GM12891 (cell line): Measurements from ENCODE around the gene VAMP5.

Experiments used
- PAX5 ChIP-seq: IDR thresholded peaks from 2 replicates; pipeline ENCODE4 v1.6.1; 2011; ENCODE audit warnings: low read length, moderate library complexity, mild to moderate bottlenecking; ENCODE audit not compliant: insufficient read depth, severe bottlenecking
- POLR2A ChIP-seq: IDR thresholded peaks from 2 replicates; pipeline ENCODE4 v1.6.1; 2011; ENCODE audit warnings: low read depth, low read length, control low read depth
- POLR2AphosphoS5 ChIP-seq: IDR thresholded peaks from 2 replicates; pipeline ENCODE4 v1.6.1; 2011; ENCODE audit warnings: low read depth, low read length, control low read depth
- POU2F2 ChIP-seq: IDR thresholded peaks from 2 replicates; pipeline ENCODE4 v1.6.1; 2011; ENCODE audit warnings: low read depth, mild to moderate bottlenecking, control low read depth, low read length, moderate library complexity
- SPI1 ChIP-seq: IDR thresholded peaks from 2 replicates; pipeline ENCODE4 v1.6.1; 2011; ENCODE audit warnings: low read depth, low read length, control low read depth
- TAF1 ChIP-seq: IDR thresholded peaks from 2 replicates; pipeline ENCODE4 v1.6.1; 2011; ENCODE audit warnings: low read depth, low read length, control low read depth

GRCh38 chr2:85598594-85599340, 14.5 kb downstream of the VAMP5 start:
- TF ChIP-seq TAF1 = no peak
- TF ChIP-seq POLR2AphosphoS5 = no peak
- TF ChIP-seq POLR2A = no peak
- no peak for TF ChIP-seq SPI1
- TF ChIP-seq PAX5 = no peak
- no peak for TF ChIP-seq POU2F2
